B cell (primary cell): ENCODE measurements around the gene CACNG4. TPM values are rescaled to one million over a fixed set of nuclear protein-coding genes. Genes with fewer than 3 reads are reported as not detected.

Source experiments
- ATAC-seq: fragments of 200-7000 bp; cut with Tn5 transposase; one replicate; pipeline ENCODE4 v1.10.0; 2021; ENCODE audit warnings: low read depth, mild to moderate bottlenecking, moderate number of reproducible peaks, moderate library complexity
- CTCF ChIA-PET: fragments of 350-600 bp; sonication (Branson Sonifier 250); formaldehyde crosslinking; loops from one replicate; lab custom pipeline; 2021; ENCODE audit warnings: antibody characterized with exemption, inconsistent platforms; lab: Charles Lee
- POLR2A ChIA-PET: fragments of 350-600 bp; sonication (Branson Sonifier 250); formaldehyde crosslinking; loops from one replicate; lab custom pipeline; 2021; ENCODE audit warnings: antibody characterized with exemption; lab: Charles Lee
- DNase-seq: peaks from one replicate; pipeline ENCODE4 v3.0.0; 2013
- H2AFZ ChIP-seq: 2 replicates; pipeline ENCODE4 v1.6.1; 2012; ENCODE audit warnings: mild to moderate bottlenecking, low read depth, low read length; ENCODE audit not compliant: insufficient read depth, poor library complexity, severe bottlenecking
- H3K27ac ChIP-seq, 2 donors: 1 replicate in 1 of 2; 2 replicates in 1 of 2; pipeline ENCODE4 v1.5.1; 2012 to 2013; ENCODE audit warnings: low read length in 2 of 2, mild to moderate bottlenecking in 2 of 2, moderate library complexity in 1 of 2
- H3K27me3 ChIP-seq, 4 experiments: fragments of 200-600 bp in 1 of 4; sonication (generic) in 1 of 4; replicated peaks in 1 of 4; 1 replicate in 2 of 4; 2 replicates in 2 of 4; pipeline versions ENCODE4 v1.6.1 to v1.7.0; 2013 to 2016; ENCODE audit warnings: low read length in 3 of 4, mild to moderate bottlenecking in 2 of 4, mixed read lengths in 1 of 4, moderate library complexity in 1 of 4; ENCODE audit not compliant: insufficient read depth in 4 of 4, control insufficient read depth in 3 of 4; ENCODE audit errors: control extremely low read depth in 1 of 4
- H3K36me3 ChIP-seq, 2 experiments: replicated peaks in 1 of 2; 1 replicate in 1 of 2; 2 replicates in 1 of 2; pipeline versions ENCODE4 v1.6.1 to v1.7.1; 2013; ENCODE audit warnings: low read length in 1 of 2; ENCODE audit not compliant: insufficient read depth in 2 of 2, control insufficient read depth in 1 of 2; ENCODE audit errors: control extremely low read depth in 1 of 2, extremely low read depth in 1 of 2
- H3K4me1 ChIP-seq, 2 donors: fragments of 200-600 bp in 1 of 2; sonication (generic) in 1 of 2; 1 replicate in 1 of 2; 2 replicates in 1 of 2; pipeline versions ENCODE4 v1.5.1 to v1.6.1; 2013 to 2017; ENCODE audit warnings: low read length in 2 of 2; ENCODE audit not compliant: control insufficient read depth in 2 of 2, insufficient read depth in 2 of 2
- H3K4me2 ChIP-seq: replicated peaks from 2 replicates; pipeline ENCODE3; 2012; ENCODE audit warnings: mild to moderate bottlenecking, low read depth, low read length; ENCODE audit not compliant: poor library complexity, severe bottlenecking
- H3K4me3 ChIP-seq, 5 experiments: fragments of 200-600 bp in 1 of 5; sonication (generic) in 1 of 5; 1 replicate in 3 of 5; 2 replicates in 2 of 5; pipeline versions ENCODE4 v1.5.1 to v1.7.0; 2011 to 2016; ENCODE audit warnings: low read length in 4 of 5, mild to moderate bottlenecking in 4 of 5, low read depth in 2 of 5, control low read depth in 1 of 5, moderate library complexity in 1 of 5; ENCODE audit not compliant: insufficient read depth in 1 of 5; ENCODE audit errors: control extremely low read depth in 1 of 5, extremely low read depth in 1 of 5
- H3K79me2 ChIP-seq: fragments of 200-600 bp; sonication (generic); one replicate; pipeline ENCODE4 v1.6.0; 2016; ENCODE audit warnings: low read length; ENCODE audit not compliant: control insufficient read depth, insufficient read depth
- H3K9ac ChIP-seq: fragments of 200-600 bp; sonication (generic); 2 replicates; pipeline ENCODE4 v1.6.1; 2017; ENCODE audit warnings: mild to moderate bottlenecking, low read length, moderate library complexity
- H3K9me3 ChIP-seq, 3 donors: one replicate each; pipeline versions ENCODE4 v1.6.1 to v1.7.1; 2013; ENCODE audit warnings: low read length in 2 of 3; ENCODE audit not compliant: control insufficient read depth in 2 of 3, insufficient read depth in 1 of 3; ENCODE audit errors: control extremely low read depth in 1 of 3
- H4K20me1 ChIP-seq: 2 replicates; pipeline ENCODE4 v1.6.0; 2012; ENCODE audit warnings: mild to moderate bottlenecking, low read length; ENCODE audit not compliant: insufficient read depth, control insufficient read depth, poor library complexity, severe bottlenecking
- H3K27ac Mint-ChIP-seq: one replicate; pipeline ENCODE4 v1.8.0; 2021; ENCODE audit warnings: mixed read lengths
- H3K27me3 Mint-ChIP-seq: one replicate; pipeline ENCODE4 v1.8.0; 2021; ENCODE audit warnings: mixed read lengths
- H3K4me1 Mint-ChIP-seq: one replicate; pipeline ENCODE4 v1.8.0; 2021; ENCODE audit warnings: mixed read lengths
- H3K4me3 Mint-ChIP-seq: one replicate; pipeline ENCODE4 v1.8.0; 2021; ENCODE audit warnings: mixed read lengths
- H3K9me3 Mint-ChIP-seq: one replicate; pipeline ENCODE4 v1.8.0; 2022; ENCODE audit warnings: mixed read lengths; ENCODE audit not compliant: insufficient read depth
- EZH2 ChIP-seq: IDR thresholded peaks from 2 replicates; pipeline ENCODE4 v1.6.1; 2012; ENCODE audit warnings: borderline replicate concordance, low read depth, mild to moderate bottlenecking, moderate library complexity, low read length; ENCODE audit not compliant: insufficient read depth, poor library complexity, severe bottlenecking
- WGBS: methylation state at CpG from one replicate; pipeline ENCODE4 v1.1.5; 2013; ENCODE audit warnings: missing lambda C conversion rate; ENCODE audit not compliant: insufficient coverage; 5-methylcytosine and 5-hydroxymethylcytosine counted together
- intact Hi-C: fragments of 100-400 bp; cut with micrococcal nuclease; formaldehyde crosslinking; loops from one replicate; pipeline ENCODE4 v1.10.0; 2022
- polyA plus RNA-seq: library from polyadenylated mRNA; depleted of rRNA; stranded (reverse); fragments of >200 nt; gene quantifications from 2 replicates; pipeline ENCODE4 v1.2.3, GENCODE V29; 2012
- total RNA-seq, 2 donors: library from RNA; stranded (reverse); fragments of 120-200 nt in 1 of 2; gene quantifications; 1 replicate in 1 of 2; 2 replicates in 1 of 2; pipeline versions ENCODE4 v1.2.3 to v1.2.4, GENCODE V29; 2013 to 2022
- TF ChIP-seq, protein P1 (sequence below): fragments of 200-600 bp; IDR thresholded peaks from one replicate; pipeline ENCODE4 v1.8.0; 2022; ENCODE audit warnings: antibody characterized with exemption, mild to moderate bottlenecking

The CACNG4 gene
- total and polyA plus RNA-seq, 2 donors (not counting 1 experiment from before 2014, with no cell fraction given) = not detected

- intact Hi-C loops = no loop called here
- Mint-ChIP-seq H3K9me3 (no peaks in the 10 kb centered on the region), H3K4me1 (peaks cover 11% of the 10 kb centered on the region), H3K27ac (no peak overlapping the region), H3K4me3 (no peak overlapping the region), H3K27me3 (peaks cover 22% of the 10 kb centered on the region)
- ATAC-seq (no peak), DNase-seq (no peak)
- no peak overlapping the region for H2AFZ ChIP-seq
- H3K4me3 ChIP-seq = no peak overlapping the region
- H3K4me1 ChIP-seq = peaks cover under 1 to 3% of the 10 kb centered on the region in 2 donors
- no peak for TF ChIP-seq EZH2
- TF ChIP-seq, protein P1, sequence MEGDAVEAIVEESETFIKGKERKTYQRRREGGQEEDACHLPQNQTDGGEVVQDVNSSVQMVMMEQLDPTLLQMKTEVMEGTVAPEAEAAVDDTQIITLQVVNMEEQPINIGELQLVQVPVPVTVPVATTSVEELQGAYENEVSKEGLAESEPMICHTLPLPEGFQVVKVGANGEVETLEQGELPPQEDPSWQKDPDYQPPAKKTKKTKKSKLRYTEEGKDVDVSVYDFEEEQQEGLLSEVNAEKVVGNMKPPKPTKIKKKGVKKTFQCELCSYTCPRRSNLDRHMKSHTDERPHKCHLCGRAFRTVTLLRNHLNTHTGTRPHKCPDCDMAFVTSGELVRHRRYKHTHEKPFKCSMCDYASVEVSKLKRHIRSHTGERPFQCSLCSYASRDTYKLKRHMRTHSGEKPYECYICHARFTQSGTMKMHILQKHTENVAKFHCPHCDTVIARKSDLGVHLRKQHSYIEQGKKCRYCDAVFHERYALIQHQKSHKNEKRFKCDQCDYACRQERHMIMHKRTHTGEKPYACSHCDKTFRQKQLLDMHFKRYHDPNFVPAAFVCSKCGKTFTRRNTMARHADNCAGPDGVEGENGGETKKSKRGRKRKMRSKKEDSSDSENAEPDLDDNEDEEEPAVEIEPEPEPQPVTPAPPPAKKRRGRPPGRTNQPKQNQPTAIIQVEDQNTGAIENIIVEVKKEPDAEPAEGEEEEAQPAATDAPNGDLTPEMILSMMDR = no peak
- H4K20me1 ChIP-seq = no peaks in the 10 kb centered on the region
- H3K36me3 ChIP-seq = no peaks in the 10 kb centered on the region
- H3K27ac ChIP-seq = no peak overlapping the region
- no peaks in the 10 kb centered on the region for H3K79me2 ChIP-seq
- H3K4me2 ChIP-seq = no peak overlapping the region
- POLR2A ChIA-PET = no interaction called here
- CTCF ChIA-PET = no interaction called here
- H3K9ac ChIP-seq = no peak overlapping the region
- H3K27me3 ChIP-seq = peaks cover 0 to 18% (median 4%) of the 10 kb centered on the region in 4 experiments
- 84% methylated on average over 6 of the region's 8 CpGs for WGBS
- no peaks in the 10 kb centered on the region for H3K9me3 ChIP-seq
Observed at GRCh38 chr17:66960613-66961012, 3.9 kb upstream of the CACNG4 start.

DNA sequence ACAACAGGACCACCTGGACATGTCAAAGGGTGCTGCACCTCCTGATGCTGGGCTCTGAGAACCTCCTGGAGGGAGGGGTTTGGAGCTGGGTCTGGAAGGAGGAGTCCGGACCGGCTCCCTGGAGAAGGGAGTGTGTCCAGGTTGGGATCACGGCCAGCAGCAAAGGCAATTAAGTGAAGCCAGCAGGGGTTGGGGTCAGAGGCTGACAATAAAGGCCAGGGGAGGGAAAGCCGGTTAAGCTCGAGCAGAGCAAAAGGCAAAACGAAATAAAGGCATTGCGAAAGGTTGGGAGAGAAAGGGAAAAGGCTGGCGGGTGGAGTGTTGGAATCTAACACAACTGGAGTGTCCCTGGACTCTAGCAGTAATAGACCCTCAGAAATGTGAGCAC lies 992 bp upstream of the CACNG4 start:
- ChIA-PET POLR2A (no interaction called here), CTCF (no interaction called here)
- 61% methylated on average over 8 of the region's 8 CpGs for WGBS
- intact Hi-C loops = no loop called here
- Mint-ChIP-seq H3K4me1 (peaks cover 23% of the 10 kb centered on the region), H3K27me3 (peaks cover 43% of the 10 kb centered on the region), H3K27ac (no peak overlapping the region), H3K4me3 (peak overlapping the region; percentile 65), H3K9me3 (no peaks in the 10 kb centered on the region)
- Histone ChIP-seq H3K4me3 (no peak overlapping the region), H3K27ac (no peak overlapping the region), H3K4me1 (peaks cover 6 to 9% of the 10 kb centered on the region in 2 donors), H3K4me2 (no peak overlapping the region), H3K79me2 (no peaks in the 10 kb centered on the region), H3K27me3 (peaks cover 0 to 32% (median 10%) of the 10 kb centered on the region in 4 experiments), H3K9ac (no peak overlapping the region), H4K20me1 (no peaks in the 10 kb centered on the region), H3K9me3 (peaks cover 0 to 3% (median 0%) of the 10 kb centered on the region in 3 donors), H2AFZ (no peak overlapping the region), H3K36me3 (no peaks in the 10 kb centered on the region)
- ATAC-seq = no peak
- DNase-seq = no peak
- TF ChIP-seq, protein P1 = no peak
- TF ChIP-seq EZH2 = no peak
